Tibial nerve (tissue), 4 donors: ENCODE measurements around the gene RSPH1.

Source experiments
- EP300 ChIP-seq, 2 donors: sonication (generic); formaldehyde crosslinking; IDR thresholded peaks; one replicate each; pipeline ENCODE4 v1.6.1; 2017; ENCODE audit warnings: antibody characterized with exemption in 2 of 2, mild to moderate bottlenecking in 1 of 2
- POLR2A ChIP-seq, 2 donors: fragments of 450-650 bp; IDR thresholded peaks; one replicate each; pipeline ENCODE4 v1.6.1; 2017; ENCODE audit warnings: antibody characterized with exemption in 2 of 2, mild to moderate bottlenecking in 2 of 2, moderate library complexity in 2 of 2
- TF ChIP-seq, protein P1 (sequence below), 5 experiments: fragments of 200-600 bp in 3 of 5; fragments of 450-650 bp in 2 of 5; sonication (generic) in 3 of 5; IDR thresholded peaks; one replicate each; pipeline ENCODE4 v1.5.1; 2016 to 2019; ENCODE audit warnings: antibody characterized with exemption in 5 of 5, mild to moderate bottlenecking in 3 of 5, moderate library complexity in 2 of 5

DNA sequence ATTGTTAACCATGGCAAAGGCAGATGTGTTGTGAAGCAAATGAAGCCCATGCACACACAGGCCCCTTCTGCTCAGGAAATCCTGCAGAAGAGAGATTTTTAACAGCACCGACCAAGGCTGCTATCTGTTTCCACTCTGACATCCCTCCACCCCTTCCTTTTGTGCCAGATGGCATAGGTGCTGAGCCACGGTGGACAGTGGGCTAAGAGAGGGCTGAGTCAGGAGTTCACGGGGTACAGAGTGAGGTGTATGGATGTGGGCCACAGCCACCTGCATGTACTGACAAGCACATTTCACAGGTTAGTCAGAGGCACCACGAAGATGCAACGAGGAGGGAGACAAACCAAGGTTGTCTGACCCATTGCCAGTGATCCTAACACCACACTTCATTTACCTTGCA lies 9.5 kb downstream of the RSPH1 start:
- TF ChIP-seq, protein P1, sequence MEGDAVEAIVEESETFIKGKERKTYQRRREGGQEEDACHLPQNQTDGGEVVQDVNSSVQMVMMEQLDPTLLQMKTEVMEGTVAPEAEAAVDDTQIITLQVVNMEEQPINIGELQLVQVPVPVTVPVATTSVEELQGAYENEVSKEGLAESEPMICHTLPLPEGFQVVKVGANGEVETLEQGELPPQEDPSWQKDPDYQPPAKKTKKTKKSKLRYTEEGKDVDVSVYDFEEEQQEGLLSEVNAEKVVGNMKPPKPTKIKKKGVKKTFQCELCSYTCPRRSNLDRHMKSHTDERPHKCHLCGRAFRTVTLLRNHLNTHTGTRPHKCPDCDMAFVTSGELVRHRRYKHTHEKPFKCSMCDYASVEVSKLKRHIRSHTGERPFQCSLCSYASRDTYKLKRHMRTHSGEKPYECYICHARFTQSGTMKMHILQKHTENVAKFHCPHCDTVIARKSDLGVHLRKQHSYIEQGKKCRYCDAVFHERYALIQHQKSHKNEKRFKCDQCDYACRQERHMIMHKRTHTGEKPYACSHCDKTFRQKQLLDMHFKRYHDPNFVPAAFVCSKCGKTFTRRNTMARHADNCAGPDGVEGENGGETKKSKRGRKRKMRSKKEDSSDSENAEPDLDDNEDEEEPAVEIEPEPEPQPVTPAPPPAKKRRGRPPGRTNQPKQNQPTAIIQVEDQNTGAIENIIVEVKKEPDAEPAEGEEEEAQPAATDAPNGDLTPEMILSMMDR (IDR thresholded peaks at IDR 0.05), result no peak
- TF ChIP-seq POLR2A (IDR thresholded peaks at IDR 0.05) (no peak), EP300 (IDR thresholded peaks at IDR 0.05) (no peak)
